ENCODE results near the gene PHLDB2. TPM values are rescaled to one million over a fixed set of nuclear protein-coding genes. Genes with fewer than 3 reads are reported as not detected.
A peak's percentile ranks its signal among the peaks of the same experiment; 100 is the strongest.

PHLDB2 gene
- total RNA-seq, 1 experiment from 2014 or later = 90.1 TPM

- Histone ChIP-seq H3K9me2 (replicated peaks; ENCODE audit: low read length) (no peaks in the 10 kb centered on the region), H3K4me2 (ENCODE audit: low read length) (peak overlapping the region; percentile 69), H3F3A (ENCODE audit: low read length, unreplicated experiment) (peaks cover 9% of the 10 kb centered on the region), H3K79me2 (ENCODE audit: low read length) (0 out of 2 replicates have a peak, but pooled peaks cover 2% of the 10 kb centered on the region), H2AFZ (ENCODE audit: low read length) (no peak overlapping the region), H3K4me3 (ENCODE audit: low read length) (peak overlapping the region; percentile 29; the same call in 1 of the 2 replicates), H3K9me3 (ENCODE audit: low read length) (no peaks in the 10 kb centered on the region), H3K9ac (ENCODE audit: low read length) (peak overlapping the region; percentile 64), H4K20me1 (ENCODE audit: low read length) (no peaks in the 10 kb centered on the region), H3K4me1 (ENCODE audit: insufficient read depth, low read length) (peaks cover 56% of the 10 kb centered on the region), H3K36me3 (ENCODE audit: low read depth, low read length) (no peaks in the 10 kb centered on the region), H3K27ac (ENCODE audit: low read length) (peak overlapping the region; percentile 93), H3K27me3 (ENCODE audit: low read length) (no peaks in the 10 kb centered on the region)
- TF ChIP-seq CTCF (conservative IDR thresholded peaks at IDR 0.05; ENCODE audit: low read depth, low read length) (no peak), EZH2 (IDR thresholded peaks at IDR 0.05; ENCODE audit: low read length, unreplicated experiment) (no peak), EZH2phosphoT487 (IDR thresholded peaks at IDR 0.05; ENCODE audit: borderline replicate concordance, low read length) (no peak)
- DNase-seq = peak; percentile 97
- ChIA-PET POLR2A (ENCODE audit: unreplicated experiment) (interaction anchor here (0.7 to 1.0 kb wide), 3 partner anchors 9 to 134 kb away, joined by 3 to 9 read pairs (median 4); no protein-coding TSS in a partner anchor), CTCF (interaction anchor here (0.5 to 1.0 kb wide), 6 partner anchors 9 to 160 kb away, joined by 3 to 12 read pairs (median 4); no protein-coding TSS in a partner anchor)
- no TSS peak for BruUV-seq (replicated peaks)
- ATAC-seq = peak; percentile 69
- intact Hi-C loops (cut with micrococcal nuclease) = loop anchor here (1.0 to 2.0 kb wide), 5 partner anchors 9 to 175 kb away; no protein-coding TSS in a partner anchor
Observed at GRCh38 chr3:111851511-111851954, 7.5 kb upstream of the PHLDB2 start.

GRCh38 chr3:111852540-111852939 is 6.5 kb upstream of the PHLDB2 start:
- ChIA-PET POLR2A (ENCODE audit: unreplicated experiment) (no interaction called here), CTCF (interaction anchor here (0.7 kb wide), 1 partner anchor 8 kb away, joined by 3 read pairs; no protein-coding TSS in a partner anchor)
- BruUV-seq (replicated peaks) = no TSS peak
- Histone ChIP-seq H3K9ac (ENCODE audit: low read length) (no peak overlapping the region), H3K4me1 (ENCODE audit: insufficient read depth, low read length) (peaks cover 46% of the 10 kb centered on the region), H3K9me3 (ENCODE audit: low read length) (no peaks in the 10 kb centered on the region), H3K27me3 (ENCODE audit: low read length) (no peaks in the 10 kb centered on the region), H3K36me3 (ENCODE audit: low read depth, low read length) (no peaks in the 10 kb centered on the region), H4K20me1 (ENCODE audit: low read length) (no peaks in the 10 kb centered on the region), H3K79me2 (ENCODE audit: low read length) (0 out of 2 replicates have a peak, but pooled peaks cover 8% of the 10 kb centered on the region), H2AFZ (ENCODE audit: low read length) (no peak overlapping the region), H3K4me3 (ENCODE audit: low read length) (no peak overlapping the region), H3F3A (ENCODE audit: low read length, unreplicated experiment) (peaks cover 3% of the 10 kb centered on the region), H3K9me2 (replicated peaks; ENCODE audit: low read length) (no peaks in the 10 kb centered on the region), H3K27ac (ENCODE audit: low read length) (peak overlapping the region; percentile 29), H3K4me2 (ENCODE audit: low read length) (no peak overlapping the region; the same call in 1 of the 2 replicates)
- TF ChIP-seq EZH2 (IDR thresholded peaks at IDR 0.05; ENCODE audit: low read length, unreplicated experiment) (no peak), CTCF (conservative IDR thresholded peaks at IDR 0.05; ENCODE audit: low read depth, low read length) (no peak), EZH2phosphoT487 (IDR thresholded peaks at IDR 0.05; ENCODE audit: borderline replicate concordance, low read length) (no peak)
- intact Hi-C loops (cut with micrococcal nuclease) = no loop called here
- no peak for DNase-seq
- no peak for ATAC-seq

- BruUV-seq (replicated peaks) = no TSS peak
- no peak overlapping the region for H3K9ac ChIP-seq (ENCODE audit: low read length)
- ATAC-seq = no peak
Observed at GRCh38 chr3:111853068-111853467, 6.0 kb upstream of the PHLDB2 start.

More at GRCh38 chr3:111853068-111853467, 6.0 kb upstream of the PHLDB2 start:
- Histone ChIP-seq H4K20me1 (ENCODE audit: low read length) (no peaks in the 10 kb centered on the region), H3K27ac (ENCODE audit: low read length) (no peak overlapping the region), H3K27me3 (ENCODE audit: low read length) (no peaks in the 10 kb centered on the region), H3K9me2 (replicated peaks; ENCODE audit: low read length) (no peaks in the 10 kb centered on the region), H3K36me3 (ENCODE audit: low read depth, low read length) (no peaks in the 10 kb centered on the region), H3K79me2 (ENCODE audit: low read length) (0 out of 2 replicates have a peak, but pooled peaks cover 8% of the 10 kb centered on the region), H3K4me2 (ENCODE audit: low read length) (no peak overlapping the region), H3K4me3 (ENCODE audit: low read length) (no peak overlapping the region), H3K4me1 (ENCODE audit: insufficient read depth, low read length) (peaks cover 40% of the 10 kb centered on the region), H2AFZ (ENCODE audit: low read length) (no peak overlapping the region), H3F3A (ENCODE audit: low read length, unreplicated experiment) (peaks cover 3% of the 10 kb centered on the region), H3K9me3 (ENCODE audit: low read length) (no peaks in the 10 kb centered on the region)
- CTCF ChIA-PET = no interaction called here
- POLR2A ChIA-PET (ENCODE audit: unreplicated experiment) = no interaction called here
- intact Hi-C loops (cut with micrococcal nuclease) = no loop called here
- no peak for TF ChIP-seq CTCF (conservative IDR thresholded peaks at IDR 0.05; ENCODE audit: low read depth, low read length)
- TF ChIP-seq EZH2phosphoT487 (IDR thresholded peaks at IDR 0.05; ENCODE audit: borderline replicate concordance, low read length) = no peak
- TF ChIP-seq EZH2 (IDR thresholded peaks at IDR 0.05; ENCODE audit: low read length, unreplicated experiment) = no peak
- DNase-seq = no peak

All from PC-3 (cell line).